ENCODE results near the gene SPATA13. TPM values are rescaled to one million over a fixed set of nuclear protein-coding genes. Genes with fewer than 3 reads are reported as not detected.
A peak's percentile ranks its signal among the peaks of the same experiment; 100 is the strongest.

The SPATA13 gene
- total RNA-seq, 1 experiment from 2014 or later = 14.1 TPM

GRCh38 chr13:24307211-24308067, 146.9 kb downstream of the SPATA13 start:
- no peaks in the 10 kb centered on the region for H4K20me1 ChIP-seq (ENCODE audit: control insufficient read depth, insufficient read depth, insufficient read length)
- Mint-ChIP-seq H3K27ac (no peak overlapping the region; a peak in 1 of 7 replicates), H3K27me3 (ENCODE audit: low read depth) (no peaks in the 10 kb centered on the region), H3K4me3 (no peak overlapping the region), H3K36me3 (ENCODE audit: insufficient read depth in 1 of 3, low read depth in 3 of 3) (peaks cover 0 to 10% (median 4%) of the 10 kb centered on the region in 3 experiments; a peak in 3 of 7 replicates), H3K4me1 (0 out of 4 replicates have a peak, but pooled peaks cover 0 to 3% of the 10 kb centered on the region in 2 experiments), H3K9me3 (no peaks in the 10 kb centered on the region)
- H2AFZ ChIP-seq (ENCODE audit: low read length) = no peak overlapping the region
- H2BK120ac ChIP-seq (ENCODE audit: low read depth, low read length, poor library complexity, severe bottlenecking) = no peak overlapping the region
- no peaks in the 10 kb centered on the region for H3K9me3 ChIP-seq (ENCODE audit: control insufficient read depth, low read depth, low read length)
- H3K4me2 ChIP-seq (ENCODE audit: insufficient read depth, insufficient read length, low read length) = no peak overlapping the region
- no peak overlapping the region for H3K9ac ChIP-seq (ENCODE audit: extremely low read depth, insufficient read length, low read length)
- no peak overlapping the region for H3K4ac ChIP-seq (ENCODE audit: low read depth, low read length)
- H3K27me3 ChIP-seq (ENCODE audit: insufficient read depth, low read length) = no peaks in the 10 kb centered on the region
- peak; percentile 36 for DNase-seq
- H3K27ac ChIP-seq (ENCODE audit: insufficient read length, low read depth, low read length) = no peak overlapping the region
- no peak overlapping the region for H4K8ac ChIP-seq (replicated peaks; ENCODE audit: insufficient read length, low read depth, low read length)
- H4K5ac ChIP-seq (ENCODE audit: insufficient read length, low read depth, low read length) = no peak overlapping the region
- H4K91ac ChIP-seq (ENCODE audit: insufficient read length, low read depth, low read length) = no peak overlapping the region
- H3K56ac ChIP-seq (ENCODE audit: insufficient read length, low read depth, low read length) = no peak overlapping the region
- H3T11ph ChIP-seq (ENCODE audit: low read length) = no peak overlapping the region
- H2BK15ac ChIP-seq (ENCODE audit: low read depth, low read length) = no peak overlapping the region
- H3K14ac ChIP-seq (ENCODE audit: insufficient read depth, low read length) = no peak overlapping the region
- TF ChIP-seq CTCF (conservative IDR thresholded peaks at IDR 0.05) = no peak
- no peaks in the 10 kb centered on the region for H3K79me1 ChIP-seq (ENCODE audit: insufficient read depth, low read depth, low read length, poor library complexity, severe bottlenecking)
- H2AK5ac ChIP-seq (ENCODE audit: insufficient read length, low read length) = no peak overlapping the region
- H2BK20ac ChIP-seq (ENCODE audit: low read depth, low read length, poor library complexity, severe bottlenecking) = no peak overlapping the region
- no CpG with 5 or more reads among the region's 27 CpGs for WGBS (ENCODE audit: extremely low coverage, insufficient read length, low lambda C conversion rate)
- no peaks in the 10 kb centered on the region for H3K4me1 ChIP-seq (ENCODE audit: insufficient read depth, low read length)
- H3K23me2 ChIP-seq (ENCODE audit: insufficient read length, low read depth, low read length, poor library complexity, severe bottlenecking) = no peaks in the 10 kb centered on the region
- H3K23ac ChIP-seq (ENCODE audit: insufficient read length, low read depth, low read length) = no peak overlapping the region
- H3K18ac ChIP-seq (ENCODE audit: insufficient read length, low read depth, low read length) = no peak overlapping the region
- H3K79me2 ChIP-seq (ENCODE audit: insufficient read depth, low read length) = no peaks in the 10 kb centered on the region
- no peak overlapping the region for H2BK5ac ChIP-seq (ENCODE audit: insufficient read length, low read length)
- H2BK12ac ChIP-seq (ENCODE audit: insufficient read length, low read depth, low read length) = no peak overlapping the region

Data from H9 (cell line).